Left ventricle myocardium superior (tissue), 1 donor: Measurements from ENCODE around the gene F2RL3. TPM values are rescaled to one million over a fixed set of nuclear protein-coding genes. Genes with fewer than 3 reads are reported as not detected.
"Not testable (repeated sequence)": the region's sequence is repeated elsewhere in the genome, so short reads cannot be mapped to it uniquely, and the experiment has no call there.

Experiments
- ATAC-seq: fragments of 200-7000 bp; cut with Tn5 transposase; one replicate; pipeline ENCODE4 v1.9.1; 2020; ENCODE audit warnings: mild to moderate bottlenecking, moderate library complexity
- DNase-seq: peaks from one replicate; pipeline ENCODE4 v3.0.0-alpha.2; 2020
- intact Hi-C: fragments of 100-400 bp; cut with micrococcal nuclease; formaldehyde crosslinking; loops from one replicate; pipeline ENCODE4 v1.11.0; 2022
- total RNA-seq: library from RNA; stranded (reverse); fragmentation: NEBNext Ultra II Directional; extraction: Animal tissue kit (Norgen Biotek cat#: 25700); gene quantifications from one replicate; pipeline ENCODE4 v1.2.1, GENCODE V29; 2021
- donor health status: DM: no; HTN: yes; CAD: no; lungs with severe emphysema.

The F2RL3 gene
- total RNA-seq, 1 donor from 2014 or later, result 0.30 TPM

DNA sequence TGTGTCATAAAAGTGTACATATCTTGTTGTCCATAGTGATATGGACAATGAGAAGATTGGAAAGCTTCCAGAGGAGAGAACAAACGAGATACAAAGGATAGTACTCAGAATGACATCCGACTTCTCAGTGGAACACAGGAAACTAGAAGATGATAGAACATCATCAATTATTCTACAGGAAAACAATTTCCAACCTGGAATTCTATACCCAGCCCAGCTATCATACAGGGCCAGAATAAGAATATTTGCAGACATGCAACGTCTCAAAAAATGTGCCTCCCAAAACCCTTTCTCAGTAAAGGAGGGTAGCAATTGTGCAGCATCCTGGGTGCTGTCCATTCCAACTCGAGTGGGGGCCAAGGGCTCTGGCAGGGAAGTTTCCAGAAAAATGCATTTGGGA lies 24.0 kb downstream of the F2RL3 start:
- intact Hi-C loops, result no loop called here
- no peak for ATAC-seq
- DNase-seq, result no peak

GRCh38 chr19:16914421-16914820 lies 25.6 kb downstream of the F2RL3 start:
- DNase-seq, result no peak
- no peak for ATAC-seq
- intact Hi-C loops, result no loop called here

- intact Hi-C loops, result no loop called here
- ATAC-seq, result no peak
- DNase-seq, result no peak
Observed at GRCh38 chr19:16915135-16915534, 26.3 kb downstream of the F2RL3 start.

- intact Hi-C loops, result no loop called here
Observed at GRCh38 chr19:16915734-16916133, 26.9 kb downstream of the F2RL3 start.

DNA sequence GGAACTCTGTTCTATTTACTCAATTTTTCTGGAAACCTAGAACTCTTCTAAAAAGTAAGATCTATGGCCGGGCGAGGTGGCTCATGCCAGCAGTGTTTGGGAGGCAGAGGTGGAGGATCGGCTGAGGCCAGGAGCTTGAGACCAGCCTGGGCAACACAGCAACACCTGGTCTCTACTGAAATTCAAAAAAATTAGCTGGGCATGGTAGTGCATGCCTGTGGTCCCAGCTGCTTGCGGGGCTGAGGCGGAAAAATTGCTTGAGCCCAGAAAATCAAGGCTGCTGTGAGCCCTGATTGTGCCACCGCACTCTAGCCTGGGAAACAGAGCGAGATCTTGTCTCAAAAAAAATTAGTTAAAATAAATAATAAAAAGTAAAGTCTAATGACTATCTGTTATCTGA lies 28.6 kb downstream of the F2RL3 start:
- no peak for ATAC-seq
- no peak for DNase-seq
- intact Hi-C loops, result no loop called here

More at GRCh38 chr19:16915734-16916133, 26.9 kb downstream of the F2RL3 start:
- no peak for ATAC-seq
- no peak for DNase-seq

DNA sequence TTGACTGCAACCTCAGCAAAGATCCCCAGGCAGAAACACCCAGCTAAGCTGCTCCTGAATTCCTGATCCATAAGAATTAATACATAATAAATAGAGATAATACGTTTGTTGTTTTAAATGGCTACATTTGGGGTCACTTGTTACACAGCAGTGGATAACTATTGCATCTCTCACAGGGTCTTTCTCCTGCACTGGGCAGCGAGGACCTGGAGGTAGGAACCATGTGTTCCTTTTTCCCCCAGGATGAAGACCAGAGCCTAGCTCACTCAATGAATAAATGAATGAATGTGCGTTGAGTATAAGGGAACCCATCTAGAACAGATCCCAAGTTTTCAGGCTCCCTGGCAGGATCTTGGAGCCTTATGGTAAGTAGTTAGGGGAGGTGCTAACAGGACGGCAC lies 30.7 kb downstream of the F2RL3 start:
- no peak for DNase-seq
- no peak for ATAC-seq
- intact Hi-C loops, result no loop called here

- ATAC-seq (no peak), DNase-seq (no peak)
- intact Hi-C loops, result no loop called here
Observed at GRCh38 chr19:16920816-16921529, 32.2 kb downstream of the F2RL3 start.

GRCh38 chr19:16921766-16922591 lies 33.2 kb downstream of the F2RL3 start:
- intact Hi-C loops, result no loop called here
- ATAC-seq (no peak), DNase-seq (no peak)

- intact Hi-C loops, result no loop called here
- ATAC-seq (no peak), DNase-seq (no peak)
Observed at GRCh38 chr19:16922592-16922934, 33.8 kb downstream of the F2RL3 start.

- intact Hi-C loops, result no loop called here
- no peak for ATAC-seq
- DNase-seq, result no peak
Observed at GRCh38 chr19:16922949-16923348, 34.1 kb downstream of the F2RL3 start.

GRCh38 chr19:16927883-16928282 lies 39.1 kb downstream of the F2RL3 start:
- intact Hi-C loops, result no loop called here
- DNase-seq, result no peak
- ATAC-seq, result no peak

DNA sequence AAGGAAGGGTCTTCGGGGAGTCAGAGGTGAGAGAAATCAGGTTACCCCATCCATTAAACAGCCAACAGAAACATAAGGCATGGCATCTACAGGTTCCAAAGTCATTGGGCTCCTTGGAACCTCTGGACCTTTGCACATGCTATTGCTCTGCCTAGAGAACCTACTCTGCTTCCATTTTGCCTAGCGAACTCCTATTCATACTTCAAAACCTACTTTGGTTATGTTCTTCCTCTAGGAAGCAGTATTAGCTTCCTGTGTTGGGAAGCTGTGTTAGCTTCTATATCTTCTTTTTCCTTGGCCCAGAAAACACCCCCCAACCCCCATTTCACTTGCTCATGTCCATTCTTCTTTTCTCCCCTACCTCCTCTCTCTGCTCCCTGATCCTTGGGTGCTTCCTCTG lies 39.6 kb downstream of the F2RL3 start:
- no peak for ATAC-seq
- intact Hi-C loops, result no loop called here
- DNase-seq, result no peak

DNA sequence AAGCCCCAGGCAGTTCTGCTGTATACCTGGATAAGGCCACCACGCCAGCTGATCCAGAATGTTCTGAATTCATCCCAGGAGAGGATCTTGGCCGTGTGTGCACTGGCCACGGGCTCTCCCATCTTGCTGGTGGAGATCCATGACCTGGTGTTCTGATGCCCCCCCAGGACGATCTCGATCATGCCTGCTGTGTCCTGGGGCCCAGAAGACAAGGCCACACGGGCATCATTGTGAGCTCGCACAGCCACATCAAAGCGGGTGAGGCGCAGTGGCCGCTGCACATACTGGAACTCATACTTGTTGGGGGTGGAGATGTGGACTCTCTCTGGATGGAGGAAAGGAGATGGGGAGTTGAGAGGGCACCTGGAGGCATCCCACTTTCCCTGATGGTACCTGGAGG lies 40.1 kb downstream of the F2RL3 start:
- no peak for ATAC-seq
- intact Hi-C loops, result no loop called here
- DNase-seq, result no peak

- intact Hi-C loops, result no loop called here
- DNase-seq (no peak), ATAC-seq (no peak)
Observed at GRCh38 chr19:16930753-16931152, 42.0 kb downstream of the F2RL3 start.

GRCh38 chr19:16931306-16931705 lies 42.5 kb downstream of the F2RL3 start:
- intact Hi-C loops, result no loop called here
- ATAC-seq (no peak), DNase-seq (no peak)

DNA sequence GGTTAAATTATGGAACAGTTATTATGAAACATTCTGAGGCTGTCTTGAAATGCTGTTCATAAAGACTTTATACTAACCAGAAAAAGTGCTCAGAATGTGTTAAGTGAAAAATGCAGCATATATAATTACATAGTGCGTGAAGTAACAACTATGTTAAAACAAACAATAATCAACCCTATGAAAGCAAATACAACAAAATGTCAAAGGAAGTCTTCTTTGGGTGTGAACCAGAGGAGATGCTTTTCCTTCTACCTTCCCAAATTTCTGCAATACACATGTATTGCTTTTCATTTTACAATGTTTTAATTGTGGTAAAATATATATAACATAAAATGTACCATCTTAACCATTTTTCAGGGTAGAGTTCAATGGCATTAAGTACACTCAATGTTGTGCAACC lies 45.7 kb downstream of the F2RL3 start:
- ATAC-seq (no peak), DNase-seq (no peak)
- intact Hi-C loops, result no loop called here

DNA sequence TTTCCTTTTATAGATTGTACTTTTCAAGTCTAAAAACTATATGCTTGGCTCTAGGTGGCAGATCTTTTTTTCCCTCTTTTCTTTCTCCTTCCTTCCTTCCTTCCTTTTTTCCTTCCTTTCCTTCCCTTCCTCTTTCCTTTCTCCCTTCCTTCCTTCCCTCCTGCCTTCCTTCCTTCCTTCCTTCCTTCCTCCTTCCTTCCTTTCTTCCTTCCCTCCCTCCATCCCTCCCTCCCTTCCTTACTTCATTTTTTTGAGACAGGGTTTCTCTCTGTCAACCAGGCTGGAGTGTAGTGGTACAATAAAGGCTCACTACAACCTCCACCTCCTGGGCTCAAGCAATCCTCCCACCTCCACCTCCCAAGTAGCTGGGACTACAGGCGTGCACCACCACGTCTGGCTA lies 48.1 kb downstream of the F2RL3 start:
- no peak for ATAC-seq
- intact Hi-C loops, result no loop called here

DNA sequence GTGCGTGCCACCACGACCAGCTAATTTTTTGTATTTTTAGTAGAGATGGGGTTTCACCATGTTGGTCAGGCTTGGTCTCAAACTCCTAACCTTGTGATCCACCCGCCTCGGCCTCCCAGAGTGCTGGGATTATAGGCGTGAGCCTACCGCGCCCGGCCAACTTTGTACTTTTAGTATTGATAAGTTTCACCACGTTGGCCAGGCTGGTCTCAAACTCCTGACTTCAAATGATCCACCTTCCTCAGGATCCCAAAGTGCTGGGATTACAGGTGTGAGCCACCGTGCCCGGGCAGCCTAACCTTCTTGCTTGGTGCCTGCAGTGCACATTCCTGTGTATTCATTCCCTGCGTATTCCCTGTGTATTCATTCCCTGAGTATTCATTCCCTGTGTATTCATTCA lies 49.0 kb downstream of the F2RL3 start:
- DNase-seq, intact Hi-C loops, ATAC-seq: not testable (repeated sequence)

More for the DNA sequence above, 48.1 kb downstream of the F2RL3 start:
- DNase-seq, result no peak

DNA sequence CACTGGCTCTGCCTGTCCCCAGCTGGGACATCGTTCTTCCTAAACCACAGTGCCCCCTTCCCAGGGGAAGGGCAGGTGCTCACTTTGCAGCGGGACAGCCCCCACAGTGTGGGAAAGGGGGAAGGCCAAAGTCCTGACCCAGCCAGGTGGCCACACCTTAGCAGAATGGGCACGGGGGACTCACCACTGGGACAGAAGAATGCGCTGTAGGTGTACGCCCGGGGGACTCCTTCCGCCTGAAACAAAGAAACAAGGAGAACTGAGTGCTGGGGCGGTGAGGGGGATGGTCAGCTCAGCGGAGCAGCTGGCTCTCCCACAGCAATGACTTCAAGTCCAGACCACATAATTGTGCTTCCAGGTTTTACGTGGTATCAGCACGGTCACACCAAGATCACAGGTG lies 49.4 kb downstream of the F2RL3 start:
- ATAC-seq, result no peak
- DNase-seq, result no peak
- intact Hi-C loops, result no loop called here

DNA sequence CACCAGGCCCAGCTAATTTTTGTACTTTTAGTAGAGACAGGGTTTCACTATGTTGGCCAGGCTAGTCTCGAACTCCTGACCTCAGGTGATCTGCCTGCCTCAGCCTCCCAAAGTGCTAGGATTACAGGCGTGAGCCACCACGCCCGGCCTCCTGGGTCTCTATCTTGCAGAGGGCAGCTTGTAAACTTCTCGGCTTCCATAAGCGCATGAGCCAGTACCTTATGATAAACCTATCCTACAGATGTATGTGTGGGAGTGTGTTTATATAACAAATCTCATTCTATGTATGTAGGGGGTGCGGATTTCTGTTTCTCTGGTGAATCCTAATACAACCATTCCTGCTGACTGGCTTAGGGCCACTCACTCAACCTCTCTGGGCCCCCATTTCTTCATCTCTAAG lies 51.3 kb downstream of the F2RL3 start:
- DNase-seq, ATAC-seq, intact Hi-C loops: not testable (repeated sequence)

GRCh38 chr19:16940626-16941025 lies 51.8 kb downstream of the F2RL3 start:
- no peak for DNase-seq
- intact Hi-C loops, result no loop called here
- ATAC-seq, result no peak
